Neural cell (in vitro differentiated cells): ENCODE data around the gene MEGF6. TPM values are rescaled to one million over a fixed set of nuclear protein-coding genes. Genes with fewer than 3 reads are reported as not detected.

Experiments used
- H2AFZ ChIP-seq: fragments of 200-600, 300-800 bp; sonication (generic), shearing (Covaris generic); 2 replicates; pipeline ENCODE4 v1.6.0; 2014; ENCODE audit warnings: low read depth, mild to moderate bottlenecking, antibody characterized with exemption, low read length, moderate library complexity
- H3F3A ChIP-seq: fragments of 200-600 bp; shearing (Covaris generic); 2 replicates; pipeline ENCODE4 v1.6.1; 2016; ENCODE audit warnings: mild to moderate bottlenecking, moderate library complexity, mixed read lengths, antibody characterized with exemption, low read length; ENCODE audit not compliant: insufficient read depth, poor library complexity, severe bottlenecking
- H3K27ac ChIP-seq: fragments of 200-600, 300-800 bp; sonication (generic), shearing (Covaris generic); 2 replicates; pipeline ENCODE4 v1.5.1; 2014; ENCODE audit warnings: mild to moderate bottlenecking, low read length, moderate library complexity
- H3K27me3 ChIP-seq: fragments of 300-800, 200-600 bp; sonication (generic), shearing (Covaris generic); 2 replicates; pipeline ENCODE4 v1.6.0; 2014; ENCODE audit warnings: mild to moderate bottlenecking, low read depth, low read length, moderate library complexity; ENCODE audit not compliant: insufficient read depth
- H3K36me3 ChIP-seq: fragments of 300-800, 200-600 bp; sonication (generic), shearing (Covaris generic); 2 replicates; pipeline ENCODE4 v1.5.1; 2014; ENCODE audit warnings: mild to moderate bottlenecking, antibody characterized with exemption, low read length, moderate library complexity; ENCODE audit not compliant: insufficient read depth
- H3K4me2 ChIP-seq: fragments of 300-800, 200-600 bp; sonication (generic), shearing (Covaris generic); 2 replicates; pipeline ENCODE4 v1.6.0; 2014; ENCODE audit warnings: mild to moderate bottlenecking, low read length
- H3K4me3 ChIP-seq: fragments of 300-800, 200-600 bp; sonication (generic), shearing (Covaris generic); 2 replicates; pipeline ENCODE4 v1.5.1; 2014; ENCODE audit warnings: mild to moderate bottlenecking, low read length, moderate library complexity
- H3K79me2 ChIP-seq: fragments of 200-600 bp; shearing (Covaris generic); replicated peaks from 2 replicates; pipeline ENCODE4 v1.6.0; 2014; ENCODE audit warnings: mild to moderate bottlenecking, low read length, moderate library complexity; ENCODE audit not compliant: insufficient read depth
- H3K9ac ChIP-seq: fragments of 300-800, 200-600 bp; sonication (generic), shearing (Covaris generic); 2 replicates; pipeline ENCODE4 v1.6.1; 2016; ENCODE audit warnings: mild to moderate bottlenecking, low read length, mixed read lengths
- H3K9me2 ChIP-seq: fragments of 200-600 bp; shearing (Covaris generic); 2 replicates; pipeline ENCODE4 v1.6.1; 2016; ENCODE audit warnings: mild to moderate bottlenecking, low read length, mixed read lengths; ENCODE audit not compliant: insufficient read depth
- H3K9me3 ChIP-seq: fragments of 200-600, 300-800 bp; sonication (generic), shearing (Covaris generic); 2 replicates; pipeline ENCODE4 v1.6.1; 2016; ENCODE audit warnings: mild to moderate bottlenecking, mixed run types, low read length, moderate library complexity, mixed read lengths
- H4K20me1 ChIP-seq: fragments of 200-600 bp; shearing (Covaris generic); 2 replicates; pipeline ENCODE4 v1.6.1; 2016; ENCODE audit warnings: mild to moderate bottlenecking, mixed run types; ENCODE audit not compliant: insufficient read depth
- EP300 ChIP-seq: fragments of 450-650 bp; conservative IDR thresholded peaks from 2 replicates; pipeline ENCODE4 v1.6.1; 2014; ENCODE audit warnings: antibody characterized with exemption, mild to moderate bottlenecking, moderate library complexity; ENCODE audit not compliant: poor library complexity, severe bottlenecking
- EZH2 ChIP-seq: fragments of 200-600, 300-800 bp; shearing (Covaris generic), sonication (generic); IDR thresholded peaks from 2 replicates; pipeline ENCODE4 v1.6.1; 2014; ENCODE audit warnings: antibody characterized with exemption, low read length, borderline replicate concordance, mild to moderate bottlenecking; ENCODE audit not compliant: insufficient read depth, poor library complexity, severe bottlenecking
- MXI1 ChIP-seq: fragments of 450-650 bp; conservative IDR thresholded peaks from 2 replicates; pipeline ENCODE4 v1.6.1; 2014; ENCODE audit warnings: antibody characterized with exemption, mild to moderate bottlenecking; ENCODE audit not compliant: poor library complexity, severe bottlenecking
- RAD21 ChIP-seq: fragments of 450-650 bp; conservative IDR thresholded peaks from 2 replicates; pipeline ENCODE4 v1.6.1; 2014; ENCODE audit warnings: antibody characterized with exemption, mild to moderate bottlenecking, moderate library complexity
- TAF1 ChIP-seq: IDR thresholded peaks from 2 replicates; pipeline ENCODE4 v1.6.1; 2012; ENCODE audit warnings: low read depth
- polyA plus RNA-seq: library from polyadenylated mRNA; depleted of rRNA; stranded (reverse); fragments of >200 nt; gene quantifications from 2 replicates; pipeline ENCODE4 v1.2.3, GENCODE V29; 2014
- TF ChIP-seq, protein P1 (sequence below): fragments of 450-650 bp; IDR thresholded peaks from 2 replicates; pipeline ENCODE4 v1.5.1; 2014; ENCODE audit warnings: antibody characterized with exemption, mild to moderate bottlenecking, moderate library complexity; ENCODE audit not compliant: poor library complexity, severe bottlenecking
- TF ChIP-seq, protein P2 (sequence below): IDR thresholded peaks from 2 replicates; pipeline ENCODE4 v1.6.1; 2012; ENCODE audit warnings: borderline replicate concordance

MEGF6 gene
- polyA plus RNA-seq, 1 donor from 2014 or later: 6.0 TPM

DNA sequence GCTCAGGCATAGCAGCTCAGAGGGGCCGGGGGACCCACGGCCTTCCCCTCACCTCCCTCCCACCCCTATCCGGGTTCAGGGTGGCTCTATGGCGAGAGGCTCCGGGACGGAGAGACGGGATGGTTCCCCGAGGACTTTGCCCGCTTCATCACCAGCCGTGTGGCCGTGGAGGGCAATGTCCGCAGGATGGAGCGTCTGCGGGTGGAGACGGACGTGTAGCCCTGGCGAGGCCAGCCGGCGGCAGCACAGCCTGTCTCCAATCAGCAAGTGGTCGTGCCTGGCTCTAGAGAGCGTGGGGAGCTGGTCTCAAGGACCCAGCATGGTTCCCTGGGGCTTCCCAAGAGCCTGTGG lies 131.0 kb downstream of the MEGF6 start:
- no peak overlapping the region for H3K9ac ChIP-seq
- no peaks in the 10 kb centered on the region for H3K27me3 ChIP-seq
- no peak for TF ChIP-seq EP300
- TF ChIP-seq, protein P1, sequence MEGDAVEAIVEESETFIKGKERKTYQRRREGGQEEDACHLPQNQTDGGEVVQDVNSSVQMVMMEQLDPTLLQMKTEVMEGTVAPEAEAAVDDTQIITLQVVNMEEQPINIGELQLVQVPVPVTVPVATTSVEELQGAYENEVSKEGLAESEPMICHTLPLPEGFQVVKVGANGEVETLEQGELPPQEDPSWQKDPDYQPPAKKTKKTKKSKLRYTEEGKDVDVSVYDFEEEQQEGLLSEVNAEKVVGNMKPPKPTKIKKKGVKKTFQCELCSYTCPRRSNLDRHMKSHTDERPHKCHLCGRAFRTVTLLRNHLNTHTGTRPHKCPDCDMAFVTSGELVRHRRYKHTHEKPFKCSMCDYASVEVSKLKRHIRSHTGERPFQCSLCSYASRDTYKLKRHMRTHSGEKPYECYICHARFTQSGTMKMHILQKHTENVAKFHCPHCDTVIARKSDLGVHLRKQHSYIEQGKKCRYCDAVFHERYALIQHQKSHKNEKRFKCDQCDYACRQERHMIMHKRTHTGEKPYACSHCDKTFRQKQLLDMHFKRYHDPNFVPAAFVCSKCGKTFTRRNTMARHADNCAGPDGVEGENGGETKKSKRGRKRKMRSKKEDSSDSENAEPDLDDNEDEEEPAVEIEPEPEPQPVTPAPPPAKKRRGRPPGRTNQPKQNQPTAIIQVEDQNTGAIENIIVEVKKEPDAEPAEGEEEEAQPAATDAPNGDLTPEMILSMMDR: no peak
- no peak overlapping the region for H2AFZ ChIP-seq
- no peaks in the 10 kb centered on the region for H3K9me2 ChIP-seq
- H3F3A ChIP-seq: no peaks in the 10 kb centered on the region
- no peaks in the 10 kb centered on the region for H3K79me2 ChIP-seq
- no peaks in the 10 kb centered on the region for H4K20me1 ChIP-seq
- no peak overlapping the region for H3K27ac ChIP-seq
- H3K4me3 ChIP-seq: no peak overlapping the region
- H3K9me3 ChIP-seq: no peaks in the 10 kb centered on the region
- H3K4me2 ChIP-seq: no peak overlapping the region
- no peaks in the 10 kb centered on the region for H3K36me3 ChIP-seq

DNA sequence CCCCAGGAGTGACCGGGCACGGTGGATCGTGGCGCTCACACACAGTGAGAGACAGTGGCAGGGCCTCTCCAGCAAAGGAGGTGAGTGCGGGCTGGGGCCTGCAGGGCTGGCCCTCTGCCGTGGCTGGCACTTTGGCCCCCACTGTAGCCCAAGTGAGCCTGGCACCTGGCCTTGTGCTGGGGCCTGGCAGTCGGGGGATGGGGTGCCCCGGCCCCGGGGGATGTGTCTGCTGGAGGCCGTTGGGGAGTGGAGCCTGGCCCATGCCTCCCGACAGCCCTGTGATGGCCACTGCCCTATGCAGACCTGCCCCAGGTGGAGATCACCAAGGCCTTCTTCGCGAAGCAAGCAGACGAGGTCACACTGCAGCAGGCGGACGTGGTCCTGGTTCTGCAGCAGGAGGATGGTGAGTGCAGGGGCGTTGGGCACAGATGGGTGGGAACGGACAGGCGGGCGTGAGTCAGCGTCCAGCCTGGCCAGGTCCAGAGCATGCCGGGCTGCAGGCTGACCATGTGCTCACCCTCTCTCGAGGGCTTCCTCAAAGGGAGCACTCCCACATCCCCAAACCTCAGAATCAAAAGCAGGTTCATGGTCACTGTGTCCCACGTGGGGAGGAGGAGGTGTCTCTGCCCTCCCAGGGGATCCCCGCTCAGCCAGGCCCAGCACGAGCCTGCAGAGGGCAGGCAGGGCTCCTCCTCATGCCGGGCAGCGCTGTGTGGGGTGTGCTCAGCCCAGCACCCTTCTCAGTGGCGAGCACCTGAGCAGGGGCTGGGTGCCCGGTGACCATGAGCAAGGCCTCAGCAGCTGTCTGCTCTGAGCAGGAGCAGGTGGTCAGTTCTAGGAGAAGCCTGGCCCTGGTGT lies 131.6 kb downstream of the MEGF6 start:
- H3F3A ChIP-seq: no peaks in the 10 kb centered on the region
- H3K27ac ChIP-seq: no peak overlapping the region
- H3K9ac ChIP-seq: no peak overlapping the region
- H3K27me3 ChIP-seq: no peaks in the 10 kb centered on the region
- no peak overlapping the region for H3K4me2 ChIP-seq
- no peaks in the 10 kb centered on the region for H3K79me2 ChIP-seq
- H3K36me3 ChIP-seq: no peaks in the 10 kb centered on the region
- TF ChIP-seq TAF1 (no peak), MXI1 (no peak), RAD21 (no peak), EZH2 (no peak)
- TF ChIP-seq, protein P2, sequence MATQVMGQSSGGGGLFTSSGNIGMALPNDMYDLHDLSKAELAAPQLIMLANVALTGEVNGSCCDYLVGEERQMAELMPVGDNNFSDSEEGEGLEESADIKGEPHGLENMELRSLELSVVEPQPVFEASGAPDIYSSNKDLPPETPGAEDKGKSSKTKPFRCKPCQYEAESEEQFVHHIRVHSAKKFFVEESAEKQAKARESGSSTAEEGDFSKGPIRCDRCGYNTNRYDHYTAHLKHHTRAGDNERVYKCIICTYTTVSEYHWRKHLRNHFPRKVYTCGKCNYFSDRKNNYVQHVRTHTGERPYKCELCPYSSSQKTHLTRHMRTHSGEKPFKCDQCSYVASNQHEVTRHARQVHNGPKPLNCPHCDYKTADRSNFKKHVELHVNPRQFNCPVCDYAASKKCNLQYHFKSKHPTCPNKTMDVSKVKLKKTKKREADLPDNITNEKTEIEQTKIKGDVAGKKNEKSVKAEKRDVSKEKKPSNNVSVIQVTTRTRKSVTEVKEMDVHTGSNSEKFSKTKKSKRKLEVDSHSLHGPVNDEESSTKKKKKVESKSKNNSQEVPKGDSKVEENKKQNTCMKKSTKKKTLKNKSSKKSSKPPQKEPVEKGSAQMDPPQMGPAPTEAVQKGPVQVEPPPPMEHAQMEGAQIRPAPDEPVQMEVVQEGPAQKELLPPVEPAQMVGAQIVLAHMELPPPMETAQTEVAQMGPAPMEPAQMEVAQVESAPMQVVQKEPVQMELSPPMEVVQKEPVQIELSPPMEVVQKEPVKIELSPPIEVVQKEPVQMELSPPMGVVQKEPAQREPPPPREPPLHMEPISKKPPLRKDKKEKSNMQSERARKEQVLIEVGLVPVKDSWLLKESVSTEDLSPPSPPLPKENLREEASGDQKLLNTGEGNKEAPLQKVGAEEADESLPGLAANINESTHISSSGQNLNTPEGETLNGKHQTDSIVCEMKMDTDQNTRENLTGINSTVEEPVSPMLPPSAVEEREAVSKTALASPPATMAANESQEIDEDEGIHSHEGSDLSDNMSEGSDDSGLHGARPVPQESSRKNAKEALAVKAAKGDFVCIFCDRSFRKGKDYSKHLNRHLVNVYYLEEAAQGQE: no peak
- TF ChIP-seq, protein P1: no peak
- no peaks in the 10 kb centered on the region for H3K9me2 ChIP-seq
- H3K4me3 ChIP-seq: no peak overlapping the region
- H3K9me3 ChIP-seq: no peaks in the 10 kb centered on the region
- no peak overlapping the region for H2AFZ ChIP-seq
- H4K20me1 ChIP-seq: no peaks in the 10 kb centered on the region
